ENCODE data around the gene ABCB1.
"Not testable (repeated sequence)": the region's sequence is repeated elsewhere in the genome, so short reads cannot be mapped to it uniquely, and the experiment has no call there.

The ABCB1 gene

GRCh38 chr7:87581723-87582122 is 19.0 kb downstream of the ABCB1 start:
- H3K36me3 ChIP-seq (ENCODE audit: control insufficient read depth in 2 of 2, insufficient read depth in 2 of 2, low read length in 2 of 2): peaks cover 0 to 2% of the 10 kb centered on the region in 2 donors
- no peak overlapping the region for H3K9ac ChIP-seq (ENCODE audit: low read depth in 1 of 2, low read length in 2 of 2)
- H3K27me3 ChIP-seq (ENCODE audit: control insufficient read depth in 2 of 2, insufficient read depth in 2 of 2, low read length in 2 of 2): no peaks in the 10 kb centered on the region
- no peaks in the 10 kb centered on the region for H3K9me3 ChIP-seq (ENCODE audit: control insufficient read depth in 2 of 2, low read length in 2 of 2)
- no peak overlapping the region for H3K4me3 ChIP-seq (ENCODE audit: low read length in 2 of 2)
- H3K27ac ChIP-seq (ENCODE audit: low read depth in 2 of 2, low read length in 2 of 2): no peak overlapping the region
- H3K4me1 ChIP-seq (ENCODE audit: control insufficient read depth in 2 of 2, insufficient read depth in 2 of 2, low read length in 2 of 2): peaks cover 0 to 3% of the 10 kb centered on the region in 2 donors

- no peaks in the 10 kb centered on the region for H3K9me3 ChIP-seq (ENCODE audit: control insufficient read depth in 2 of 2, low read length in 2 of 2)
- no peak overlapping the region for H3K4me3 ChIP-seq (ENCODE audit: low read length in 2 of 2)
- H3K27me3 ChIP-seq (ENCODE audit: control insufficient read depth in 2 of 2, insufficient read depth in 2 of 2, low read length in 2 of 2): no peaks in the 10 kb centered on the region
- H3K27ac ChIP-seq (ENCODE audit: low read depth in 2 of 2, low read length in 2 of 2): no peak overlapping the region
- peaks cover 0 to 3% of the 10 kb centered on the region in 2 donors for H3K4me1 ChIP-seq (ENCODE audit: control insufficient read depth in 2 of 2, insufficient read depth in 2 of 2, low read length in 2 of 2)
- H3K36me3 ChIP-seq (ENCODE audit: control insufficient read depth in 2 of 2, insufficient read depth in 2 of 2, low read length in 2 of 2): peaks cover 0 to 2% of the 10 kb centered on the region in 2 donors
- H3K9ac ChIP-seq (ENCODE audit: low read depth in 1 of 2, low read length in 2 of 2): no peak overlapping the region
Observed at GRCh38 chr7:87580636-87581035, 20.0 kb downstream of the ABCB1 start.

GRCh38 chr7:87575521-87575920 is 25.2 kb downstream of the ABCB1 start:
- no peak overlapping the region for H3K9ac ChIP-seq (ENCODE audit: low read depth in 1 of 2, low read length in 2 of 2)
- H3K4me1 ChIP-seq (ENCODE audit: control insufficient read depth in 2 of 2, insufficient read depth in 2 of 2, low read length in 2 of 2): peaks cover 0 to 9% of the 10 kb centered on the region in 2 donors
- H3K9me3 ChIP-seq (ENCODE audit: control insufficient read depth in 2 of 2, low read length in 2 of 2): no peaks in the 10 kb centered on the region
- H3K36me3 ChIP-seq (ENCODE audit: control insufficient read depth in 2 of 2, insufficient read depth in 2 of 2, low read length in 2 of 2): no peaks in the 10 kb centered on the region
- H3K27me3 ChIP-seq (ENCODE audit: control insufficient read depth in 2 of 2, insufficient read depth in 2 of 2, low read length in 2 of 2): no peaks in the 10 kb centered on the region
- H3K27ac ChIP-seq (ENCODE audit: low read depth in 2 of 2, low read length in 2 of 2): peak overlapping the region; percentile 26 to 32
- no peak overlapping the region for H3K4me3 ChIP-seq (ENCODE audit: low read length in 2 of 2)

GRCh38 chr7:87574630-87575029 is 26.1 kb downstream of the ABCB1 start:
- H3K27me3 ChIP-seq (ENCODE audit: control insufficient read depth in 2 of 2, insufficient read depth in 2 of 2, low read length in 2 of 2): no peaks in the 10 kb centered on the region
- no peaks in the 10 kb centered on the region for H3K9me3 ChIP-seq (ENCODE audit: control insufficient read depth in 2 of 2, low read length in 2 of 2)
- H3K4me1 ChIP-seq (ENCODE audit: control insufficient read depth in 2 of 2, insufficient read depth in 2 of 2, low read length in 2 of 2): peaks cover 0 to 12% of the 10 kb centered on the region in 2 donors
- no peaks in the 10 kb centered on the region for H3K36me3 ChIP-seq (ENCODE audit: control insufficient read depth in 2 of 2, insufficient read depth in 2 of 2, low read length in 2 of 2)
- H3K4me3 ChIP-seq (ENCODE audit: low read length in 2 of 2): no peak overlapping the region
- H3K27ac ChIP-seq (ENCODE audit: low read depth in 2 of 2, low read length in 2 of 2): peak overlapping the region in 1 of 2 donors; percentile 26
- no peak overlapping the region for H3K9ac ChIP-seq (ENCODE audit: low read depth in 1 of 2, low read length in 2 of 2)

- H3K4me3 ChIP-seq (ENCODE audit: low read length in 2 of 2); H3K9me3 ChIP-seq (ENCODE audit: control insufficient read depth in 2 of 2, low read length in 2 of 2); H3K36me3 ChIP-seq (ENCODE audit: control insufficient read depth in 2 of 2, insufficient read depth in 2 of 2, low read length in 2 of 2); H3K9ac ChIP-seq (ENCODE audit: low read depth in 1 of 2, low read length in 2 of 2); H3K27me3 ChIP-seq (ENCODE audit: control insufficient read depth in 2 of 2, insufficient read depth in 2 of 2, low read length in 2 of 2); H3K27ac ChIP-seq (ENCODE audit: low read depth in 2 of 2, low read length in 2 of 2): not testable (repeated sequence)
- H3K4me1 ChIP-seq (ENCODE audit: control insufficient read depth in 2 of 2, insufficient read depth in 2 of 2, low read length in 2 of 2): peaks cover 4 to 16% of the 10 kb centered on the region in 2 donors
Observed at GRCh38 chr7:87572513-87572912, 28.2 kb downstream of the ABCB1 start.

- no peak overlapping the region for H3K4me3 ChIP-seq (ENCODE audit: low read length in 2 of 2)
- H3K36me3 ChIP-seq (ENCODE audit: control insufficient read depth in 2 of 2, insufficient read depth in 2 of 2, low read length in 2 of 2): no peaks in the 10 kb centered on the region
- H3K4me1 ChIP-seq (ENCODE audit: control insufficient read depth in 2 of 2, insufficient read depth in 2 of 2, low read length in 2 of 2): peaks cover 4 to 16% of the 10 kb centered on the region in 2 donors
- H3K27me3 ChIP-seq (ENCODE audit: control insufficient read depth in 2 of 2, insufficient read depth in 2 of 2, low read length in 2 of 2): no peaks in the 10 kb centered on the region
- H3K9ac ChIP-seq (ENCODE audit: low read depth in 1 of 2, low read length in 2 of 2): no peak overlapping the region
- no peak overlapping the region for H3K27ac ChIP-seq (ENCODE audit: low read depth in 2 of 2, low read length in 2 of 2)
- H3K9me3 ChIP-seq (ENCODE audit: control insufficient read depth in 2 of 2, low read length in 2 of 2): no peaks in the 10 kb centered on the region
Observed at GRCh38 chr7:87570178-87570577, 30.5 kb downstream of the ABCB1 start.

- Histone ChIP-seq H3K36me3 (ENCODE audit: control insufficient read depth in 2 of 2, insufficient read depth in 2 of 2, low read length in 2 of 2) (no peaks in the 10 kb centered on the region), H3K4me1 (ENCODE audit: control insufficient read depth in 2 of 2, insufficient read depth in 2 of 2, low read length in 2 of 2) (peaks cover 4 to 7% of the 10 kb centered on the region in 2 donors), H3K4me3 (ENCODE audit: low read length in 2 of 2) (no peak overlapping the region), H3K27me3 (ENCODE audit: control insufficient read depth in 2 of 2, insufficient read depth in 2 of 2, low read length in 2 of 2) (no peaks in the 10 kb centered on the region), H3K9ac (ENCODE audit: low read depth in 1 of 2, low read length in 2 of 2) (no peak overlapping the region), H3K27ac (ENCODE audit: low read depth in 2 of 2, low read length in 2 of 2) (no peak overlapping the region), H3K9me3 (ENCODE audit: control insufficient read depth in 2 of 2, low read length in 2 of 2) (no peaks in the 10 kb centered on the region)
Observed at GRCh38 chr7:87567052-87567451, 33.6 kb downstream of the ABCB1 start.

GRCh38 chr7:87566311-87566900 is 34.3 kb downstream of the ABCB1 start:
- no peaks in the 10 kb centered on the region for H3K27me3 ChIP-seq (ENCODE audit: control insufficient read depth in 2 of 2, insufficient read depth in 2 of 2, low read length in 2 of 2)
- H3K36me3 ChIP-seq (ENCODE audit: control insufficient read depth in 2 of 2, insufficient read depth in 2 of 2, low read length in 2 of 2): no peaks in the 10 kb centered on the region
- no peaks in the 10 kb centered on the region for H3K9me3 ChIP-seq (ENCODE audit: control insufficient read depth in 2 of 2, low read length in 2 of 2)
- no peak overlapping the region for H3K27ac ChIP-seq (ENCODE audit: low read depth in 2 of 2, low read length in 2 of 2)
- no peak overlapping the region for H3K4me3 ChIP-seq (ENCODE audit: low read length in 2 of 2)
- H3K4me1 ChIP-seq (ENCODE audit: control insufficient read depth in 2 of 2, insufficient read depth in 2 of 2, low read length in 2 of 2): peaks cover 4 to 7% of the 10 kb centered on the region in 2 donors
- H3K9ac ChIP-seq (ENCODE audit: low read depth in 1 of 2, low read length in 2 of 2): no peak overlapping the region

GRCh38 chr7:87565877-87566276 is 34.8 kb downstream of the ABCB1 start:
- Histone ChIP-seq H3K9me3 (ENCODE audit: control insufficient read depth in 2 of 2, low read length in 2 of 2) (no peaks in the 10 kb centered on the region), H3K27ac (ENCODE audit: low read depth in 2 of 2, low read length in 2 of 2) (no peak overlapping the region), H3K27me3 (ENCODE audit: control insufficient read depth in 2 of 2, insufficient read depth in 2 of 2, low read length in 2 of 2) (no peaks in the 10 kb centered on the region), H3K36me3 (ENCODE audit: control insufficient read depth in 2 of 2, insufficient read depth in 2 of 2, low read length in 2 of 2) (no peaks in the 10 kb centered on the region), H3K4me1 (ENCODE audit: control insufficient read depth in 2 of 2, insufficient read depth in 2 of 2, low read length in 2 of 2) (peaks cover 4 to 7% of the 10 kb centered on the region in 2 donors), H3K9ac (ENCODE audit: low read depth in 1 of 2, low read length in 2 of 2) (no peak overlapping the region), H3K4me3 (ENCODE audit: low read length in 2 of 2) (no peak overlapping the region)

- Histone ChIP-seq H3K4me3 (ENCODE audit: low read length in 2 of 2) (no peak overlapping the region), H3K36me3 (ENCODE audit: control insufficient read depth in 2 of 2, insufficient read depth in 2 of 2, low read length in 2 of 2) (no peaks in the 10 kb centered on the region), H3K27ac (ENCODE audit: low read depth in 2 of 2, low read length in 2 of 2) (no peak overlapping the region), H3K9ac (ENCODE audit: low read depth in 1 of 2, low read length in 2 of 2) (no peak overlapping the region), H3K27me3 (ENCODE audit: control insufficient read depth in 2 of 2, insufficient read depth in 2 of 2, low read length in 2 of 2) (no peaks in the 10 kb centered on the region), H3K9me3 (ENCODE audit: control insufficient read depth in 2 of 2, low read length in 2 of 2) (no peaks in the 10 kb centered on the region), H3K4me1 (ENCODE audit: control insufficient read depth in 2 of 2, insufficient read depth in 2 of 2, low read length in 2 of 2) (peaks cover 4% of the 10 kb centered on the region in 2 donors)
Observed at GRCh38 chr7:87564296-87564963, 36.3 kb downstream of the ABCB1 start.

All from mucosa of rectum (tissue), 2 donors.